ENCODE measurements around the gene RAI14.

RAI14 gene

DNA sequence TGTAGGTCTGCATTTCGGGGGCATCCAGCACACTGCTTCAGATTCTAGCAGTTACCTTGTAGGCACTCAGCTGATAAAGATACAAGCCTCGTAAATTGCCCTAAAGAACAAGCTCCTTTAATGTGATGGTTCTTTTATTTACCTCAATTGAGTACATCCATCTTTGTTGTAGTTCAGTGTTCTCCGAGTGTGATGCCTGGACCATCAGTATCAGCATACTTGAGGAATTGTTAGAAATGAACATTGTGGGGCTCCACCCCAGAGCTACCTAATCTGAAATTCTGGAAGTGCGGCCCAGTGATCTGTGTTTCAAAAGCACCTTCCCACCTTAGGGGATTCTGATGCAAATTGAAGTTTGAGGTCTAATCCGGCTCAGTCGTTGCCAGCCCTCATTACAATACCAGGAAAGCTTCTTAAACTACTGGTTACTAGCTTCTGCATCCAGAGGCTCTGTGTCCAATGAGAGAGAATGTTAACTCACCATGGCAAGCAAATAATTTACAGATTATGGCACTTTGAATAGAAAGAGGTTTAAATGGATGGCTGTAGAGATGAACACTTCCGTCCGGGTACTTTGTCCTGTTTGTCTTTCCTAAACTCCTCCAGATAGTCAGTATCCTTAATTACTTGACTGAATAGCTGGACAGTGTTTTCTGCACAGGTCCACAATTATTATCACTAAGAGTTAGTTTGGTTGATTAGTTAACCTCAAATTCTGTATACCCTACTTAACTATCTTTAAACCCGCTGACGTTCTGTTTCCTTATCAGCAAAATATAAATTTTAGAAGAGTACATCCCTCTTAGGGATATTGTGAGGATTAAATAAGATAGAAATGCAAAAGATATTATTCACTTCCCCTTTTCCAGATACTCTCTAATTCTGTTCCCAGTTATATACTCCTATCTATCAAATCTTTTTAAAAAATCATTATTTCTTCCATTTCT lies 47.9 kb downstream of the RAI14 start:
- H3K36me3 ChIP-seq (ENCODE audit: control insufficient read depth, insufficient read depth, low read length, severe bottlenecking): peaks cover 6% of the 10 kb centered on the region
- H3K9ac ChIP-seq (ENCODE audit: low read length): no peak overlapping the region
- H3K9me3 ChIP-seq (ENCODE audit: control insufficient read depth, low read length): no peaks in the 10 kb centered on the region
- DNase-seq (ENCODE audit: low read depth): no peak
- no peaks in the 10 kb centered on the region for H3K27me3 ChIP-seq (replicated peaks; ENCODE audit: control insufficient read depth, insufficient read depth, low read length)
- peaks cover 9% of the 10 kb centered on the region for H3K4me1 ChIP-seq (ENCODE audit: control insufficient read depth, insufficient read depth, low read length)
- no peak overlapping the region for H3K4me3 ChIP-seq (ENCODE audit: low read length)

DNA sequence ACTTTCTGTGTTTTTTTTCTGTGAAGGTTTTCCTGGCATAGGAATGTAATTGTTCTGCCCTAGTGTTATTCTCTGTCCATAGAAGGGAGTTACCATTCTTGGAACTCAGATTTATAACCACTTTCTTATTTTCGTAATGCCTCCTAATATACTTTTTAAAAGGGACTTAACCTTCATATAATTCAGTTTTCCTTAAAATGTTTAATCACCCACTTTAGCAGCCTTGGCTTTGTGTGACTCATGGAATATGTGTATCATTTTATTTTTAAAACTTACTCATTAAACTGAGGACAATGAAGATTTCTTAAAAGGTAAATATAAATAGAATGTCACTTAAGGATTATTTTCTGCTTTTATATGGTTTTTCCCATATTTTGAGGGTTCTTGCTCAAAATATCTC lies 50.0 kb downstream of the RAI14 start:
- Histone ChIP-seq H3K9ac (ENCODE audit: low read length) (no peak overlapping the region), H3K4me3 (ENCODE audit: low read length) (no peak overlapping the region), H3K36me3 (ENCODE audit: control insufficient read depth, insufficient read depth, low read length, severe bottlenecking) (peaks cover 6% of the 10 kb centered on the region), H3K27me3 (replicated peaks; ENCODE audit: control insufficient read depth, insufficient read depth, low read length) (no peaks in the 10 kb centered on the region), H3K9me3 (ENCODE audit: control insufficient read depth, low read length) (no peaks in the 10 kb centered on the region), H3K4me1 (ENCODE audit: control insufficient read depth, insufficient read depth, low read length) (peaks cover 15% of the 10 kb centered on the region)
- DNase-seq (ENCODE audit: low read depth): no peak

DNA sequence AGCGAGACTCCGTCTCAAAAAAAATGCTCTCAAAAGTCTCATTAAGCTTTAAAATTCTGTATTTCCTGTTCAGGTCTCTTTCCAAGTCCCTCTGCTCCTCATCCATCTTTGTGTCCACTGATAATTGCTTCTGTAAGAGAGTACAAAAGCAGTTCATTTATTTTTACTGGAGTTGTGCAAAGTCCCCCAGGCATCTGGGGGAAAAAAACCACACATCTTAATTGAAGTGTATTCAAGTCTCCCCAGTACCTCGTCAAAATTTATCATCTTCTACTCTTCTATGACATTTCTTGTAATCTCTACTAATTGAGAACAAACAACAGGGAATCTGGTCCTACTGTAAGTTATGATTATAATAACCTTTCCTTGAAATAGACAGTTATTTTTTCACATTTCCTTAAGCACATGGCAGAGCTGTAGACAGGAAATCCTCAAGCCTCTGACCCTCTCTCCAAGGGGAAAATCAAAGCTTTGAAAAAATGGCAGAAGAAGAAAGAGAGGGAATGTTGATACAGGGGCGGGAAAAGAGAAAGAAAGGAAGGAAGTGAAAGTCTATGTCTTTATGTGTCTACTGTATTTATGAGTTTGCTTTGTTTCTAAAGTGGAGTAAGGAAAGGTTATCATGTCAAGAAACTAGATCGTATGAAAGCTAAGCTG lies 51.5 kb downstream of the RAI14 start:
- Histone ChIP-seq H3K36me3 (ENCODE audit: control insufficient read depth, insufficient read depth, low read length, severe bottlenecking) (no peaks in the 10 kb centered on the region), H3K9ac (ENCODE audit: low read length) (no peak overlapping the region), H3K4me1 (ENCODE audit: control insufficient read depth, insufficient read depth, low read length) (peaks cover 15% of the 10 kb centered on the region), H3K27me3 (replicated peaks; ENCODE audit: control insufficient read depth, insufficient read depth, low read length) (no peaks in the 10 kb centered on the region), H3K9me3 (ENCODE audit: control insufficient read depth, low read length) (no peaks in the 10 kb centered on the region), H3K4me3 (ENCODE audit: low read length) (no peak overlapping the region)
- no peak for DNase-seq (ENCODE audit: low read depth)

DNA sequence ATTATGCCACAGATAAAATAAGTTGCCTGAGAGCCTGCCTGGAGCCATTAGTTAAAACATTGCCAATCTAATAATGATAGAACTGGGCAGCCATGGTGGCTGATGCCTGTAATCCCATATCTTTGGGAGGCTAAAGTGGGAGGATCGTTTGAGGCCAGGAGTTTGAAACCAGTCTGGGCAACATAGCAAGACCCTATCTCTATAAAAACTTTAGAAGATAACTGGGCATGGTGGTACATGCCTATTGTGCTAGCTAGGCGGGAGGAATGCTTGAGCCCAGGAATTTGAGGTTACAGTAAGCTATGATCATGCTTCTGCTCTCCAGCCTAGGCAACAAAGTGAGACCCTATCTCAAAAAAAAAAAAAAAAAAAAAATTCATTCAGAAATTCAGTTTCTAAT lies 52.6 kb downstream of the RAI14 start:
- Histone ChIP-seq H3K9ac (ENCODE audit: low read length) (no peak overlapping the region), H3K4me1 (ENCODE audit: control insufficient read depth, insufficient read depth, low read length) (peaks cover 15% of the 10 kb centered on the region), H3K9me3 (ENCODE audit: control insufficient read depth, low read length) (no peaks in the 10 kb centered on the region), H3K27me3 (replicated peaks; ENCODE audit: control insufficient read depth, insufficient read depth, low read length) (no peaks in the 10 kb centered on the region), H3K36me3 (ENCODE audit: control insufficient read depth, insufficient read depth, low read length, severe bottlenecking) (no peaks in the 10 kb centered on the region), H3K4me3 (ENCODE audit: low read length) (no peak overlapping the region)
- DNase-seq (ENCODE audit: low read depth): no peak

DNA sequence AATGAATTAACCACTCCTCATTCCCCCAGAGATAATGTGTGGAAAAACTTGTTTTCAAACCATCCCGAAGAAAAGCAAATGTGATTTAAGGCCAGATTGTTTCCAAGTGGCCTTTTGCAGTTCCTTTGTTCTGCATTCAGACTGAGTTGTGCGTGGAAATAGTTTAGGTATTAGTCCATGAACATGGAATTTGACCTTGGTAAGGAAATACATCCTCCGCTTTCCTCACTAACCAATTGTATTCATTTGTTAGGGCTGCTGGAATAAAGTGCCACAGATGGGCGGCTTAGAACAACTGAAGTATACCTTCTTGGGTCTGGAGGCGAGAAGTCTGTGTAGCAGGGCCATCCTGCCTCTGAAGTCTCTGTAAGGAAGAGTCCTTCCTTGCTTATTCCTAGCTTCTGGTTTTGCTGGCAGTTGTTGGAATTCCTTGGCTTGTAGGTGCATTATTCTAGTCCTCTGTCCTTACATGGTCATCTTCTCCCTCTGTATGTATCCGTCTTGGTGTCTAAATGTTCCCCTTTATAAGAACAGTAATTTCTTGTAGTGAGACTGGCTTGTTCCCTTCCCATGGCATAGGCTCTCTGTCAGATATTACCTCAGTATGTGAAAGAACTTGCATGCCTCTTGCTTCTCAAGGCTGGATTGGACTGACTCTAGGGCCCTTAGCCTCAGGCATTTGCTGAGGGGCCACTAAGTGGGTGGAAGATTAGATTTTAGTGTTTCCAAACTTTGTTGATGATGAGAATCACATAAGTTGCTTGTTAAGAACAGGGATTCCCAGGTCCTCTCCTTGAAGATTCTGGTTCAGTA lies 53.9 kb downstream of the RAI14 start:
- Histone ChIP-seq H3K27me3 (replicated peaks; ENCODE audit: control insufficient read depth, insufficient read depth, low read length) (no peaks in the 10 kb centered on the region), H3K4me1 (ENCODE audit: control insufficient read depth, insufficient read depth, low read length) (peaks cover 15% of the 10 kb centered on the region), H3K36me3 (ENCODE audit: control insufficient read depth, insufficient read depth, low read length, severe bottlenecking) (no peaks in the 10 kb centered on the region), H3K9ac (ENCODE audit: low read length) (no peak overlapping the region), H3K9me3 (ENCODE audit: control insufficient read depth, low read length) (no peaks in the 10 kb centered on the region), H3K4me3 (ENCODE audit: low read length) (no peak overlapping the region)
- peak; percentile 86 for DNase-seq (ENCODE audit: low read depth)

DNA sequence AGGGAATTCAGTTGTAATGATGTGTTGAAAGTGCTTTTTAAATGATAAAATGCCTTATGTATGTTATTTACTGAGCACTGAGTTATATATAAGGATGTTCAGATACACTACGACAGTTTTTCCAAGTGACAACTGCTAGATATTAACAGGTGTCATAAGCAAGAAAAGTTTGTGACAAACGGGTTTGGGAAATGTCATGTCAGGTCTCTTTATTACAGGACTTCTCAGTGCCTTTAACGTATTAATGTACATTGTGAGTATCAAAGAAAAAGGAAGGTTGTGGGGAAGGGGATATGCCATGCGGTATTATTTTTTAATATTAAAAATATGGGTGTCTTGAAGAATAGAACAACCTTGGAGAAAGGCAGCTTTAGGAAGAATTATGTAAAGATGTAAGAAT lies 56.4 kb downstream of the RAI14 start:
- H3K27me3 ChIP-seq (replicated peaks; ENCODE audit: control insufficient read depth, insufficient read depth, low read length): no peaks in the 10 kb centered on the region
- no peak for DNase-seq (ENCODE audit: low read depth)
- H3K36me3 ChIP-seq (ENCODE audit: control insufficient read depth, insufficient read depth, low read length, severe bottlenecking): no peaks in the 10 kb centered on the region
- no peak overlapping the region for H3K9ac ChIP-seq (ENCODE audit: low read length)
- H3K9me3 ChIP-seq (ENCODE audit: control insufficient read depth, low read length): no peaks in the 10 kb centered on the region
- H3K4me3 ChIP-seq (ENCODE audit: low read length): no peak overlapping the region
- H3K4me1 ChIP-seq (ENCODE audit: control insufficient read depth, insufficient read depth, low read length): peaks cover 13% of the 10 kb centered on the region

DNA sequence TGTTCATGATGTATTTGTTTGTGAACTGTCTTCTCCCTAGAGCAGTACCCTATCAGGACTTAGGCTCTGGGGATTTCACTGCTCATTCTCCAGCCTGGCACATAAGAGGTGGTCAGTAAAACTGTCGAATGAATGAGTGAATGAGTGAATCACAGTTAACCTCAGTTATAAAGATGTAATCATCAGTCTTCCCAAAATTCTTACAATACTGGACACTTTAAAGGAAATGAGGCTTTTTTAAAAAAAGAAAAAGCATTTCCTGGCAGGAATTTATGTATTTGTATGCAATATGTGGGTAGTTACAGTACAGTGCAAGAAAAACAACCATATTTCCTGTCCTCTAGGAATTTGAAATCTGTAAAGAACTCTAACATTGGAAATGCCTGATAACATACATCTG lies 59.6 kb downstream of the RAI14 start:
- no peaks in the 10 kb centered on the region for H3K36me3 ChIP-seq (ENCODE audit: control insufficient read depth, insufficient read depth, low read length, severe bottlenecking)
- no peaks in the 10 kb centered on the region for H3K9me3 ChIP-seq (ENCODE audit: control insufficient read depth, low read length)
- no peak overlapping the region for H3K4me3 ChIP-seq (ENCODE audit: low read length)
- no peaks in the 10 kb centered on the region for H3K27me3 ChIP-seq (replicated peaks; ENCODE audit: control insufficient read depth, insufficient read depth, low read length)
- peaks cover 7% of the 10 kb centered on the region for H3K4me1 ChIP-seq (ENCODE audit: control insufficient read depth, insufficient read depth, low read length)
- DNase-seq (ENCODE audit: low read depth): no peak
- H3K9ac ChIP-seq (ENCODE audit: low read length): no peak overlapping the region

DNA sequence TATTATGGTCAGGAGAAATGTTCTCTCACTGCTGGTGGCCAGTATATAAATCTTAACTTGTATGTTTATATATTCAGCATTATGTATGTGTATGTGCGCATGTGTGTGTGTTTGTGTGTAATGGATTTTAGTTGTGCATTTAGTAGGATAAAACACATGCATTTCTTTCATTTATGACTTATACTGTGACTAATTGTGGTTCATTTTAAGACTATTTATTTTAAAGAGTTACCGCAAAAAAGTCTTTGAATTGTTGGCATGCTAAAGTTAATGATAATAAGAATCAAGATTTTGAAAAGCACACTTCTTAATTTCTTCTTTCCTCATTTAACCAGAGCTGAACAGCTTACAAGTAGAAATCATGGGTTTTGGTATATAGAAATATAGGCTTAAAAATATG lies 60.9 kb downstream of the RAI14 start:
- DNase-seq (ENCODE audit: low read depth): no peak
- Histone ChIP-seq H3K36me3 (ENCODE audit: control insufficient read depth, insufficient read depth, low read length, severe bottlenecking) (no peaks in the 10 kb centered on the region), H3K4me1 (ENCODE audit: control insufficient read depth, insufficient read depth, low read length) (peaks cover 10% of the 10 kb centered on the region), H3K27me3 (replicated peaks; ENCODE audit: control insufficient read depth, insufficient read depth, low read length) (no peaks in the 10 kb centered on the region), H3K9me3 (ENCODE audit: control insufficient read depth, low read length) (no peaks in the 10 kb centered on the region), H3K9ac (ENCODE audit: low read length) (no peak overlapping the region), H3K4me3 (ENCODE audit: low read length) (no peak overlapping the region)

DNA sequence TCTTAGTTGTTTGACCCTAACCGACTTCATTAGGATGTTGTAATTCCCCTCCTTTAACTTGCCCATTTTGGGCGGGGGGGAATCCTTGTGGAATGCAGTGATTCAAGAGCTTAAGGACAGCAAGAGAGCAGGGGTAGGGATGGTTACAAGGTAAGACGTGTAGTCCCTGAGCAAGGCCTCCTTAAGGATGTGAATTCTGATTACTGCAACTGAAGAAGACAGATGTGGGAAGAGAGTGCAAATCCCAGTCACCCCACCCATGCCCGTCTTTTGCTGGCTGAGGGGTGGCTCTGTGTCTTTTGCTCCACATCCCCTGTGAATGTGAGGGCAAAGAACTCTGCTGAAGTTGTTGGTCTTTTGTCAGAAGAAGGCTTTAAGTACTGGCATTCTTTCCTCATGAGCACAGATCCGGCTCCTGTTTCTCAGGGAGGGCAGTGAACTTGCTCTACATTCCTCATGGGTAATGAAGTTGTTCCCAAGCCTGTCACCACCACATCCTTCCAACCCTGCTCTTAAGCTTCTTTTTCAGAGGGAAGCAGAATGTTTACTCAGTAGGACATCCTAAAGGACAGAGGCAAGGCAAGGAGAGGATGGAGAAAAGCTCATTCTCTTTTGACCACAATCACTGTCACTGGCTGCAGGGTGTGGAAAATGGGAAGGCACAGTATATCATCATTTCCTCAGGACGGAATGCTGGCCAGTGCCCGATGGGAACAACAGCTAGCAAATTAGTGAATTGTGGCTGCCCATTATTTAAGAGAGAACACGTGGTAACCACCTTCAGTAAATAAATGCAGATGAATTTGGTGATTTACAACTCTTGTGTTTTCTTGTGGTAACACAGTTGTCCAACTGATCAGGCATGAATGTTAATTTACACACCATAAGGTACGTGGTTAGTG lies 61.5 kb downstream of the RAI14 start:
- H3K27me3 ChIP-seq (replicated peaks; ENCODE audit: control insufficient read depth, insufficient read depth, low read length): no peaks in the 10 kb centered on the region
- H3K4me1 ChIP-seq (ENCODE audit: control insufficient read depth, insufficient read depth, low read length): peaks cover 10% of the 10 kb centered on the region
- no peak overlapping the region for H3K9ac ChIP-seq (ENCODE audit: low read length)
- no peaks in the 10 kb centered on the region for H3K9me3 ChIP-seq (ENCODE audit: control insufficient read depth, low read length)
- DNase-seq (ENCODE audit: low read depth): peak; percentile 89
- H3K36me3 ChIP-seq (ENCODE audit: control insufficient read depth, insufficient read depth, low read length, severe bottlenecking): no peaks in the 10 kb centered on the region
- no peak overlapping the region for H3K4me3 ChIP-seq (ENCODE audit: low read length)

DNA sequence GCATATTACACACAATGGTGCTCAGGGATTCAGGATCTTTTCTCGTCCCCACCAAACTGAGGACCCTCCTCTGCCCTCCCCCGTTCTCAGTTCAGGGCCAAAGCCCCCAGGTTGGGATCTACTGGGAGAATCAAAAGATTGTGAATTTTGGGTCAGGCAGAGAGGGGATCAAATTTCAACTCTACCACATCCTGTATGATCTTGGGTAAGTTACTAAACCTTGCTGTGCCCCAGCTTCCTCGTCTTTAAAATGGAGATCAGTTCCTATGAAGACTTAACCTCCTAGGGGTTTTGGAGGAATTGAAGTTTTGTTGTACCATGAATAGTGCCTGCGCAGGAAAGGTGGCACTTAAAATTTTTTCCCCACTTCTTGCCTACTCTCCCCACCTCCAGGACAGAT lies 62.4 kb downstream of the RAI14 start:
- Histone ChIP-seq H3K27me3 (replicated peaks; ENCODE audit: control insufficient read depth, insufficient read depth, low read length) (no peaks in the 10 kb centered on the region), H3K4me1 (ENCODE audit: control insufficient read depth, insufficient read depth, low read length) (peaks cover 10% of the 10 kb centered on the region), H3K36me3 (ENCODE audit: control insufficient read depth, insufficient read depth, low read length, severe bottlenecking) (no peaks in the 10 kb centered on the region), H3K9me3 (ENCODE audit: control insufficient read depth, low read length) (no peaks in the 10 kb centered on the region), H3K4me3 (ENCODE audit: low read length) (no peak overlapping the region), H3K9ac (ENCODE audit: low read length) (no peak overlapping the region)
- no peak for DNase-seq (ENCODE audit: low read depth)

Data from adipocyte (in vitro differentiated cells).